GM18519 (cell line): ENCODE results near the gene PLXDC1.
"Not testable (repeated sequence)": the region's sequence is repeated elsewhere in the genome, so short reads cannot be mapped to it uniquely, and the experiment has no call there.

ENCODE experiments used
- ATAC-seq: cut with Tn5 transposase; IDR thresholded peaks from one replicate; pipeline ENCODE4 v1.9.1; 2021; ENCODE audit warnings: mild to moderate bottlenecking, moderate library complexity; ENCODE audit not compliant: unreplicated experiment, low FRiP score

PLXDC1 gene

DNA sequence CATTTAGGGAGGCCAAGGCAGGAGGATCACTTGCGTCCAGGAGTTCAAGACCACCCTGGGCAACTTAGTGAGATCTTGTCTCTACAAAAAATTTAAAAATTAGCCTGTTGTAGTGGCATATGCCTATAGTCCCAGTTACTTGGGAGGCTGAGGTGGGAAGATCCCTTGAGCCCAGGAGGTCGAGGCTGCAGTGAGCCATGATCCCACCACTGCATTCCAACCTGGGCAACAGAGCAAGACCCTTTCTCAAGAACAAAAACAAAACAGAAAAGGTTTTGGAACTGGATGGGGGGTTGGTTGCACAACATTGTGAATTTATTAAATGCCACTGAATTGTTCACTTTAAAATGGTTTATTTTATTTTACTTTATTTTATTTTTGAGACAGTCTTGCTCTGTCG, 21.2 kb downstream of the PLXDC1 start:
- ATAC-seq: no peak

DNA sequence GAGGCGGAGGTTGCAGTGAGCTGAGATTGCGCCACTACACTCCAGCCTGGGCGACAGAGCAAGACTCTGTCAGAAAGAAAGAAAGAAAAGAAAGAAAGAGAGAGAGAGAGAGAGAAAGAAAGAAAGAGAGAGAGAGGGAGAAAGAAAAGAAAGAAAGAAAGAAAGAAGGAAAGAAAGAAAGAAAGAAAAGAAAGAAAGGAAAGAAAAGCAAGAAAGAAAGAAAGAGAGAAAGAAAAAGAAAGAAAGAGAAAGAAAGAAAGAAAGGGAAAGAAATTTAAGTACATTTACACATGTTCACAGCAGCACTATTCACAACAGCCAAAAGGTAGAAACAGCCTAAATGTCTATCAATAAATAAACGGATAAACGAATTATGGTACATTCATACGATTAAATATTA, 21.9 kb downstream of the PLXDC1 start:
- not testable (repeated sequence) for ATAC-seq

DNA sequence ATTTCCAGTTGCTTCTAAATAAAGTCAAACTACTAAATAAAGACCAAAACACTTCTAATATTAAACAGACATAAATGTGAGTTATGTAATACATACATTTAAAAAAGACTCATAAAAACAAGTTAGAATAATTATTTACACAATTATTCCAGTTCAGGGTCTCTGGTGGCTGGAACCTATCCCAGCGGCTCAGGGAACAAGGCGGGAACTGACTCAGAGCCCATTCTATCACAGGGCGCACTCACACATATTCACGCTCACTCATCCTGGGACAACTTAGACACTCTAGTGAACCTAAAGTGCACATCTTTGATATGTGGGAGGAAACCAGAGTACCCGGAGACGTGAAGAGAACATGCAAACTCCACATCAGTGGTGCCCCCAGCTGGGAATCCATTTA, 25.0 kb downstream of the PLXDC1 start:
- ATAC-seq: no peak

DNA sequence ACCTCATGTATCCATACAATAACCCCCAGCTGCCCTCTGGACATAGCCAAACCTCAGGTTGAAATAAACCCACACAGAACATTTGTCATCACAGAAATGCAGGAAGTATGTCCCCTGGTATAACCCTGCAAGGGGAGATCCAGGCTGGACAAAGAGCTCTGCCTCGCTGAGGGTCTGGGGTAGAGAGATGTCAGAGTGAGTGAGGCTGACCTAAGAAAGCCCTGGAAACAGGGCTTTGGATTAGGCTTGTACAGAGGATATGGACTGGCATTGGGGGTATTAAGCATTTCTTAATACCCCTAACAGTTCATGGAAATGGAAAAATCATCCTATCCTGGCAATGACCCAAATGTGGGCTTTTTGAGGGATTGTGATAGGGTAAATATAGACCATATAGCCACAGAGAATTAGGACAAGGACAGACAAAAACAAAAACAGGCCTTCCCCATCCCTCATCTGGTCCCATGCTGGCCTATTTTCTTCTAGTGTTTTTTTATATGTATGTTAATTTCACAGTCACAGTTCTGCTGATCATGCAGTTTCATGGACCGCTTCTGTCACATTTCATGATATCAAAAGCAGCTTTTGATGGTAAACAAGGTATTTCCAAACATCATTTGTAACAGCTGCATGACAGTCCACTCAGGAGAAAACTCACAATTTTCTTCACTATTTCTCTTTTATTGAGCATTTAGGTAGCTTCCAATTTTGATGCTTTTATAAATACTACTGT, 26.1 kb downstream of the PLXDC1 start:
- ATAC-seq: no peak

DNA sequence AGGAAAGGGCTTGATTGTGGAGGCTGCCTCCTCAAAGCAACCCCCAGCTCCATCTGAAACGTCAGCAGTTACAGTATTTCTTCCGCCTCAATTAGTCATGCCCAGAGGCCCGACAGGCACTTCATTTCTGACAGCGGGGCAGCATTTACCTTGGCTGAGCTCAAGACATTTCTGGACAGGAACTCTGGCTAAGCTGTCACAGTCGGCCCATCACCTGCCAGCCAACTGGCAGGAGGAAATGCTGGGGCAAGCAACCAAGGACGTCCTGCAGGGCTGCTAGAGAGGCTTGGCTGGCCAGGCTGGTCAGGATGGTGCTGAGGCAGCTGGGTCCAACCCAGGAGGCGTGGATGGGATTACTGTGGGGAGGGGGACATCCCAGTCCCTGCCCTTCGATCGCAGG, 27.8 kb downstream of the PLXDC1 start:
- ATAC-seq: no peak

DNA sequence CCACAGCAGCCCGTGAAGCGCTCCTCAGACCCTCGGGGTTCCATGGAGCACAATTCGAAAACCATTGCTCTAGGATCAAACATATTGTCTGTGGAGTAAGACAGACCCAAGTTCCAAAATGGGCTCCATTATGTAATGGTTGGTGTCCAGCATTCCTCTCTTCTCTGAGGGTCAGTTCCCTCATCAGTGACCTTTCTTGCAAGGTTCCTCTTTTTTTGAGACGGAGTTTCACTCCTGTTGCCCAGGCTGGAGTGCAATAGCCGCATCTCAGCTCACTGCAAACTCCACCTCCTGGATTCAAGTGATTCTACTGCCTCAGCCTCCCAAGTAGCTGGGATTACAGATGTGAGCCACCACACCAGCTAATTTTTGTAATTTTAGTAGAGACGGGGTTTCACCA, 28.4 kb downstream of the PLXDC1 start:
- no peak for ATAC-seq

DNA sequence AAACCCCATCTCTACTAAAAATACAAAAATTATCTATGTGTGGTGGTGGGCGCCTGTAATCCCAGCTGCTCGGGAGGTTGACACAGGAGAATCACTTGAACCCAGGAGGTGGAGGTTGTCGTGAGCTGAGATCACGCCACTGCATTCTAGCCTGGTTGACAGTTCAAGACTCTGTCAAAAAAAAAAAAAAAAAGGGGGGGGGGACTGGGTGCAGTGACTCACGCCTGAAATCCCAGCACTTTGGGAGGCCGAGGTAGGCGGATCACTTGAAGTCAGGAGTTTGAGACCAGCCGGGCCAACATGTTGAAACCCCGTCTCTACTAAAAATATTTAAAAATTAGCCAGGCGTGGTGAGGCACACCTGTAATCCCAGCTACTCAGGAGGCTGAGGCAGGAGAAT, 29.5 kb downstream of the PLXDC1 start:
- ATAC-seq: not testable (repeated sequence)

DNA sequence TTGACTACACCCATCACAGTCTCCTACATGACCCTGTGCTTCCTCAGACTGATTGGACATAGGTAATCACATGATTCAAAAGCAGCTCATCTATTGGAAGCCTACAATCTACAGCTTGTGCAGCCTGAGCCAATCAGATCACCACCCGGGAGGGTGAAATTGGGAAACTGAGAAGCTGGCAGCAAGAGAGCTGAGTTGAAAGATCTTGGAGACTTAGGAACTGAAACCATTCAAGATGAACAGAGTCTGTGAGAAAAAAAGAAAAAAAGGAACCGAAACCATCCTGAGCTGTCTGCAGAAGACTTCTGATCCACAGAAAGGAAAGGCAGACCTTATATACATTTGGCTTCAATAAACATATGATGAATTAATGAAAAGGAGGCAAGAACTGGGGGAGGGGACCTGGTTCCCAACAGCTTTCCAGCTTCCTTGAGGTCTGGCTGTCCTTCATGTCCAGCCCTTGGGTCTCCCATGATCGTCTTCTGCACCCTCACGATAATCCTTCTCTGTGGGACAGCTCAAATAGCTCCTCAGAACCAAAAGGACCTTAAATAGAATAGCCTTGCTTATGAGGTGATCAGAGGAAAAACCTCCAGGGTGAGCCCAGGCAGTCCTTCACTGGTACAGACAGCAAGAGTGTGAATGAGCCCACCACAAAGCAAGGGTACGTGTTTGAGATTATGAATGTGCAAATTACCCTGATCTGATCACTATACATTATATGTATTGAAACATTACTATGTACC, 32.6 kb downstream of the PLXDC1 start:
- peak; percentile 62 for ATAC-seq

DNA sequence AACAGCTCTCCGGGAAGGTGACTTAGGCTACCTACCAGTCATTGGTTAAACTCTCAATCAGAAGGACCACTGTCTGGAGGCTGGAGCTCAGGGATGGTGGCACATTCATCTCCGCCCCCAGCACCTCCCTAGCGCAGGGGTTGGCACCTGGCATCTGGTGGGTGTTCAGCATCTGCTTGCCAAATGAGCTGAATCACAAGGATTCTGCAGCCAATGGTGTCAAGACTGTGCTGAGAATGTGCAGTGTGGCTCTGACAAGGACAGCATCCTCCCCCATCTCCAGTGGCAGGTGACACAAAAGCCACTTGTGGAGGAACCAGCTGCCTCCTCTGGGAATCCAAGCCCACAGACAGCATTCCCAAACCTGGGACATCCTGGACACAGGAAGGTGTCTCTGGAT, 35.2 kb downstream of the PLXDC1 start:
- no peak for ATAC-seq

DNA sequence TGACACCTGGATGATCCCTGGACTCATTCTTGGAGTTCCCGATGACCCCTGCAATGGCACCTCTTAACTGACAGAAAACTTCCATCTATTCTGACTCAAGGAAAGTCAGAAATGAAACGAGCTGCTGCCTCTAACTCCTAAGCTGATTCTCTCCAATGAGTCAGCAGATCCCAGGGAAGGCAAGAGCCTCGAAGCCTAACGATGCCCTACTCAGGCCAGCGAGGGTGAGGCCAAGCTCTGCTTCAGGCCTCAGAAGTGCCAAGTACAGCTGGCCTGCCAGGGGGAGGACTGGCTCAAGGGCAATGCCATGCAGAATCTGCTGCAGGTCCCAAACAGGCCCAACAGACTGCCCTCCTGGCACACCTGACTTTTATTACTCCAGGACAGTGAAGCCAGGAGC, 36.3 kb downstream of the PLXDC1 start:
- ATAC-seq: no peak

DNA sequence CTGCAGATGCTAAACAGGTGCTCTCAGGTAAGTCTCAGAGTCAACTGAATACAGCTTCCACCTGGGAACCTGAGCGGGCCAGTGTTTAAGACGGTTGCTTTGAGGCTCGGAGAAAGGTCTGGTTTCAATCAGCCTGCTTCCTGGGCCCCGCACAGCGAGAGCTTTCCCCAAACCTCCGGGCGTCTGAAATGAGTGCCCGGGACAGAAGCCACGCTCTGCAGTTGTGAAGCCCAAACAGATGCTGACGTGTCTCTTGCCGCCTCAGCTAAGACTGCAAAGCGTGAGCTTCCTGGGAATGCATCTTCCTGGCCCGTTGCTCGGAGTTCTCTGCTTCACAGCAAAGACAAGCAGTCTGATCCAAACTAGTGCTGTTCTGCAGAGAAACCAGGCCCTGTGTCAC, 36.7 kb downstream of the PLXDC1 start:
- ATAC-seq: no peak

DNA sequence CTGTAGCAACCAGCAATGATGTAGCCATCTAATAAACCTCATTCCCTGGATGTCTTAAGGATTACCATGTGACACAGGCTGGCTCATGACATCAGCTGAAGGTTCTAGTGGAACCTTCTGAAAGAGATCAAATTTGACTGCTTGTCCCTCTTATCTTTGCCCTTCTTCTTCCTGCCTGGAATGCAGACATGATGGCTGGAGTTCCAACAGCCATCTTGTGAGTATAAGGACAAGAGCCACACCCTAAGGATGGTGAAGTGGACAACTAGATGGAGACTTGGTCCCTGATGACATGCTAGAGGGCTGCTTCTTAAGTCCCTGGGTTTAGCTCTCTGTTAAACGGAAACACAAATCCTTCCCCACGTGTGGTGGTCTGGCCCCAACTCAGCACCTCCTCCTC, 37.6 kb downstream of the PLXDC1 start:
- ATAC-seq: no peak

DNA sequence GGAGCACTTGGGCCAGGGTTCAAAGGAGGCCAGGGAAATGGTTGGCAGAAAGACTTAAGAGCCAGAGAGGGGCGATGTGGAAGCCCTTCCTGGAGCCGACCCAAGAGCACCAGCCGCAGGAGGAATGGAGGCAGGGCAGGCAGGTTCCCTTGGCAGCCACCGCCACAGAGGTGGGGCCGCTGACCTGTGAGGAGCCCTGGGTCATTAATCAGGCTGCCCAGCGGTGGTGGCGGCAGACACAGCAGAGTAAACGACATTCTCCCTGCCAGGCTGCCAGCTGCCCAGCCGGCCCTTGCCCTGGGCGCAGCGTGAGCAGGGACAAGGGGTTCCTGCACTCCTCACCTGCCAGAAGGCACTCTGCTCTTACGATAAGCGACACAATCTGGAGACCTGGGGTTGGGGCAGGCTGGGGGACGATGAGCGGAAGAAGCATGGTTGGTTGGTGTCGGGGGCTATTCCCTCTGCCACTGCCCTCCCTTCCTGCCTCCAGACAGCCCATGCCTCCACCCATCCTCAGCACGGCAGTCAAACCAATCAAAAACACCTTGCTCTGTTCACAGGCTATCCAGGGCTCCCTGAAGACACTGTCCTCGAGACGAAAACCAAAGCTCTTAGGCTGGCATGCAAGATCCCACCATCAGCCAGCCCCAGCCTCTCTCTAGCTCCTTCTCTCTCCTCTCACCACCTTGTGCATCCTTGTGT, 40.9 kb downstream of the PLXDC1 start:
- ATAC-seq: no peak

DNA sequence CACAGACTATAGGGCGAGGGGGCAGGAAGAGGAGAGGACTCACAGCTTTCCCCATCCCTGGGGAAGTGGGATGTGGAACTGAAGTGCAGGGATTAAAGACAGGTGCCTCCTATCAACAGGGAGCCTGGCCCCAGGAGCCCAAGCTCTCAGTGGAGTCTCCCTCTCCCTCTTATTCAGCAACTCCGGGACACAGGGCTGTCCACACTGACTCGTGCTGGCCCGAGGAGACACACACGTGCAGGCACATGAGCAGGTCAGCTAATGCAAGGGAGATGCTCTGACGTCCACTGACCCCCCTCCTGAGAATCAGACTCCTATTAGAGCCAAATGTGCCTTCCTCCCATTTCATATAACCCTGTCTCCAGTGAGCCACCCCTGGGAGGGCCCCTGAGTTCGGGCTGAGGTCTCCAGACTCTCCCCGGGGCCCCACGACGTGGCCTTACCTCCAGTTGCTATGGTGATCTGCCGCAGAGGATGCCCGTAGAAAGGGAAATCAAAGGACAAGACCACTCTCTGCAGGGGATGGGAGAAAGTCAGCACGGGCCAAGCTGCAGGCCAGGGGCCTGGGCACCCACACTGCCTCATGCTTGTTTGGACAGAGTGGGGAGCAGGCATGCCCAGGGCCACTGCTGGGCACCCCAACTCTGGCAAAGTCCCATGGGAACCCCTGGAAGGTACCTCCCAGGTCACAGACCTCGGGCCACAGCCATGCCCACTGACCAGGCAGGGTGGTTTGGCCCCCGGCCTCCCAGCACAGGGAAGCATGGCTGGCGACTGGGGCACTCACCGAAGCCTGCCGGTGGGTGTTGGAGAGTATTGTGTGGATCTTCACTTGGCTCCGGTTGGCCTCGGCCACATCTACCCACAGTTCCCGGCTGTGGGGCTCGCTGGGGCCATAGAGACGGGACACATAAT, 42.7 kb downstream of the PLXDC1 start:
- ATAC-seq: no peak

DNA sequence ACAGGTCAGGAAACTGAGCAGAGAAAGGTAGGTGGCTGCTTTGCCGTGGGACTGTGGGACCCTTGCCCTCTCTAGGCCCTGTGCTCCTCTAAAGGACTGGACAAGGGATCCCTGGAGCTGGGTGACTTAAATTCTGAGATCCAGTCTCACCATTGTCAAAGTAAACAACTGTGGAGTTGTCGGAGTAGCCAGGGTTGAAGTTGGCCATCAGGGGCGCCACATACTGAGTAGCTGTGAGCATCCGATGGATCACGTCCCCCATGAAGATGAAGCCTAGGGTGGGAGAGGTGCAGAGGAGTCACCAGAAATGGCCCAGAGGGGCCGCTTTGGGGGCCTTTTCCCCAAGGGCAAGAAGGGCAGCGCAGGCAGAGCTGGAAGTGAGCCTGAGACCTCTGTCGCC, 43.5 kb downstream of the PLXDC1 start:
- ATAC-seq: no peak

DNA sequence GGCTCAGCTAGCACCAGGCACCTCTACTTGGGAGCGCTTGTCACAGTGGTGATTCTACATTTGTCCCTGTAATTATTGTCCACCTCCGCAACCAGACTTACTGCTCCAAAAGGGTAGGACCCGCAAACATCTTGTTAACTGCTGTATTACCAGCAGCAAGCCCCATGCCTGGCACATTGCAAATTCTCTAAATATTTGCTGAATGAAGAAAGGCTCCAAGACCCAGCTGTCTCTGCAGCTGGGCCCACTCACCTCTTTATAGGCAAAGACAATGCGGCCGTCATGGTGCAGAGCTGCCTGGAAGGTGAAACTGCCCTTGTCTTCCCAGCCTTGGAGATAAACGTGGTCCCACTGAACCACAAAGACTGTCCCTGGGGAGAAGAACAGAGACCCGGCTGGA, 44.3 kb downstream of the PLXDC1 start:
- no peak for ATAC-seq

DNA sequence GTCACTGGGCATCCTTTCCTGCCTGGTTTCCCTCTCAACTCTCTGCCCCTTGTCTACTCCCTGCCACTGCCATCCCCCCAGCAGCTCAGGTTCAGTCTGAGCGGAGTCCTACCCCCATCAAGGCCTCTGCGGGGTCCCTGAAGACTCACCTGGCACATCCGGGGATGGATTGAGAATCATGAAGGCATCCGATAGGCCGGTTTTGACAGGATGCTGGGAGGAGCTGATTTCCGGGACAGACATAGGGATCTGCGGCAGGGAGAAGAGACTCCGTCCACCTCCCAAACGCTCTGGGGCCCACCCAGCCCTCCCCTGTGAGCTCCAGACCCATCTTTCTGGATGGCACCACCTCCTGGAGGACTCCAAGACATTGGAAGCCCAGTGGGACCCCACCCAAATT, 45.7 kb downstream of the PLXDC1 start:
- no peak for ATAC-seq

DNA sequence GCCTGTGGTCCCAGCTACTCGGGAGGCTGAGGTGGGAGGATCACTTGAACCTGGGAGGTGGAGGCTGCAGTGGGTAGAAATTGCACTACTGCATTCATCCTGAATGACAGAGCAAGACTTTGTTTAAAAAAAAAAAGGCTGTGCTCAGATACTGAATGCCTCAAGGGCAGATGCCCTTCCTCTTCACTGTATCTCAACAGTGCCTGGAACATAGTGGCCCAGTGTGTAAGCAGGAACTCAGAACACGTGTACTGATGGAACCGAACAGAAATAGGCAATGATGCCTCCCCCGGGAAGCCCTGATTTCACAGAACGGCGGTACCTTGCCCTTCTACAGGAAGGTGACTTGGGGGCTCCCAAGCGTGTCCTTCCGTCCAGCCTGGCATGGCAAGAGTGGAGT, 46.8 kb downstream of the PLXDC1 start:
- ATAC-seq: no peak

DNA sequence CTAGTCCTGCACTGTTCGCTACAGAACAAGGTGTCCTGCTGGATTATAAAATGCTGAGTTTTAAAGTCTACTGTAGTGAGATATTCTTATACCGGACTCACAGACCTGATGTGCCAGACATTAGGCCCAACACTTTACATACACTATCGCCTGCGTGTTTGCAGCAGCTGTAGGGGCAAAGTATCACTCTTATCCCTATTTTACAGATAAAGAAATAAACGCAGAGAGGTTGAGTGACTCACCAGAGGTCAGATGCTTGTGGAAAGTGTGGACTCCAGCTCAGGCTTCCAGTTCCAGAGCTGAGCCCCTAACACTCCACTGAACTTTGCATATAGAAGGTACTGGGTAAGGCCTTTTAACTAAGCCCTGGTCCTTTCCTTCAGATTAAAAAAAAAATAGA, 47.4 kb downstream of the PLXDC1 start:
- no peak for ATAC-seq

DNA sequence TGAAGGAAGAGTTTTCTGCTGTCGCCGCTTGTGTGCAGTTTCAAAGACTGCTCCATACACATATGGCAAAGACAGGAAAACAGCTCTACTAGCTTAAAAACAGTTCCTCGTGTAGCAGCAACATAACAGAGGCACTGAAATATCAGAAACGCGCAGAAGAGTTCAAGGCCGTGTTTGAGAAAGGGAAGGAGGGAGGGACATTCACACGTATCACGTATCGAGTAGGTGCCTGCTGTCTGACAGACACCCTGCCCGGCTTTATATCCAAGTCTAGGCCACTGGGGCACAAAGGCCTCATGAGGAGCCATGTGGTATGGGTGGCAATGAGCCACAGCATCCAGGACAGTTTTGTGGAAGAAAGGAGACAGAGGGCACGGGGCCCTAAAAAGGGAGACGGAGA, 50.3 kb downstream of the PLXDC1 start:
- ATAC-seq: no peak

DNA sequence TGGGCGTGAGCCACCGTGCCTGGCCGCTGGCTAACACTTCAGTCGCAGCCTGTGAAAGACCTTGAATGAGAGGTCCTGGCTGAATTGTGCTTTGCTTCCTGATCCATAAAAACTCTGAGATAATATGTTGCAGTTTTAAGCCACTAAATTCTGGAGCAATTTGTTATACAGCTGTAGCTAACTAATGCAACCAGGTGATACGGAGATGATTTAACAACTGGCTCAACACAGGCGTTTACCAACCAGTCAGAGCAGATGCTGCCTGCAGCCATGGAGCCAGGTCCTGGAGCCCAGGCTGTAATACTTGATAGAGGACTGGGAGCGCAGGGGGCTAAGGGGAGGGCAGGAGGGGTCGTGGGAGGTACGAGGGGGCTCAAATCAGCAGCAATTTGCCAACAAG, 50.9 kb downstream of the PLXDC1 start:
- ATAC-seq: no peak
